ENCODE data around the gene PNISR. TPM values are rescaled to one million over a fixed set of nuclear protein-coding genes. Genes with fewer than 3 reads are reported as not detected.

Gene PNISR
- total and polyA plus RNA-seq, 7 donors: 16.2 to 51.1 (median 32.1) TPM

GRCh38 chr6:99397287-99397686 lies 27.8 kb downstream of the PNISR start:
- H3K9me3 ChIP-seq: no peaks in the 10 kb centered on the region
- WGBS, 3 donors: 0 to 48% (median 38%) methylated on average over 1 of the region's 1 CpG
- H3K27me3 ChIP-seq (ENCODE audit: insufficient read depth in 3 of 3, low read length in 2 of 3): no peaks in the 10 kb centered on the region
- DNase-seq: no peak
- TF ChIP-seq CTCF (IDR thresholded peaks at IDR 0.05): no peak
- no peak for ATAC-seq
- intact Hi-C loops (cut with DNase I): no loop called here
- H3K27ac ChIP-seq: no peak overlapping the region
- H3K36me3 ChIP-seq (ENCODE audit: insufficient read depth in 1 of 2, low read depth in 1 of 2): peaks cover 5 to 54% of the 10 kb centered on the region in 2 donors
- H3K4me1 ChIP-seq: no peaks in the 10 kb centered on the region
- no peak overlapping the region for H3K4me3 ChIP-seq

GRCh38 chr6:99393698-99394531 lies 31.2 kb downstream of the PNISR start, which contains the start of gene COQ3:
COQ3 (minus strand) TSS chr6:99394195; CDS start chr6:99394179, 16 bp downstream.
- Histone ChIP-seq H3K9me3 (no peaks in the 10 kb centered on the region), H3K27ac (peak within 1 kb of the TSS; percentile 85), H3K36me3 (ENCODE audit: insufficient read depth in 1 of 2, low read depth in 1 of 2) (peaks cover 0 to 21% of the 10 kb centered on the region in 2 donors), H3K27me3 (ENCODE audit: insufficient read depth in 3 of 3, low read length in 2 of 3) (no peaks in the 10 kb centered on the region), H3K4me3 (peak within 1 kb of the TSS; percentile 89), H3K4me1 (no peaks in the 10 kb centered on the region)
- TF ChIP-seq CTCF (IDR thresholded peaks at IDR 0.05): no peak
- ATAC-seq (peak; percentile 78 to 91 (median 86)), DNase-seq (peak; percentile 78 to 87)
- intact Hi-C loops (cut with DNase I): loop anchor here in 1 of 2 donors (5.0 kb wide), 1 partner anchor 33 kb away; the partner anchor contains the start of gene PNISR
- WGBS, 3 donors: 7 to 9% (median 8%) methylated on average over 55 to 56 of the region's 56 CpGs

GRCh38 chr6:99393366-99393697 lies 31.8 kb downstream of the PNISR start:
- no peaks in the 10 kb centered on the region for H3K9me3 ChIP-seq
- peaks cover 0 to 15% of the 10 kb centered on the region in 2 donors for H3K36me3 ChIP-seq (ENCODE audit: insufficient read depth in 1 of 2, low read depth in 1 of 2)
- DNase-seq (no peak), ATAC-seq (peak; percentile 3 to 19 (median 12))
- H3K27me3 ChIP-seq (ENCODE audit: insufficient read depth in 3 of 3, low read length in 2 of 3): no peaks in the 10 kb centered on the region
- H3K27ac ChIP-seq: peak overlapping the region; percentile 85
- WGBS, 3 donors: 12 to 18% (median 13%) methylated on average over 2 of the region's 2 CpGs
- intact Hi-C loops (cut with DNase I): loop anchor here in 1 of 2 donors (5.0 kb wide), 1 partner anchor 34 kb away; the partner anchor contains the start of gene PNISR
- H3K4me3 ChIP-seq: peak overlapping the region; percentile 89
- H3K4me1 ChIP-seq: no peaks in the 10 kb centered on the region
- no peak for TF ChIP-seq CTCF (IDR thresholded peaks at IDR 0.05)

GRCh38 chr6:99390896-99391295 lies 34.2 kb downstream of the PNISR start:
- H3K9me3 ChIP-seq: no peaks in the 10 kb centered on the region
- intact Hi-C loops (cut with DNase I): loop anchor here in 1 of 2 donors (5.0 kb wide), 1 partner anchor 36 kb away; the partner anchor contains the start of gene PNISR
- H3K36me3 ChIP-seq (ENCODE audit: insufficient read depth in 1 of 2, low read depth in 1 of 2): no peaks in the 10 kb centered on the region
- TF ChIP-seq CTCF (IDR thresholded peaks at IDR 0.05): no peak
- no peaks in the 10 kb centered on the region for H3K4me1 ChIP-seq
- DNase-seq (no peak), ATAC-seq (no peak)
- no peaks in the 10 kb centered on the region for H3K27me3 ChIP-seq (ENCODE audit: insufficient read depth in 3 of 3, low read length in 2 of 3)
- no peak overlapping the region for H3K4me3 ChIP-seq
- 91 to 95% (median 92%) methylated on average over 3 of the region's 3 CpGs for WGBS, 3 donors
- no peak overlapping the region for H3K27ac ChIP-seq
